ENCODE measurements around the gene CHAF1A.

CHAF1A gene

DNA sequence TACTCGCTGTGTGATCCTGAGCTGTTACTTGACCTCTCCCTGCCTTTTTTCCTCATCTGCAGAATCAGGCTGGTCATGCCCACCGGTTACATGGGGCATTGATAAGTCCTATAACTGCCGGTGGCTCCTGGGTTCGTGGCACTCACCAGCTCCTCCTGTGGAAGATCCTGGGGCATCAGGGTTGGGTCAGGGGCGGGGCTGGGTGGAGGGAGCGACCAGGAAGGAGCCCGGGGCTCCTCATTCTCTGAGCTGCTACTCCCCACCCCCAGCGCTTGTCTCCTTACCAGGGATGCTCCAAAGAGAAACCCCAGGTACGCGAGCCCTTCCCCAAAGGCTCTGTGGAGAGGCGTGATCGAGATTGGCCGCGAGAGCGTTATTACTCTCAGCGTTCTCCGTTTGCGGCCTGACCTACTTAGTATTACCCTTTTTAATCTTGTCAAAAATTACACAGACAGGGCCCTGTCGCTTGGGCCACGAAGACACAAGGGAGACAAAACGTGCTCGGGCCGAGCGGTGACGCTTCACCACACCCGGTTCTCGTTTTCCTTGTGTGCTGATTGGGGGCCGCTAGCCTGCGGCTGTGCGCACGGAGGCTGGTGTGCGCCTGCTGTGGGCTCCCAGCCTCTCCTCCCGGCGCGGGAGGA is 80.4 kb downstream of the CHAF1A start:
- DNase-seq (ENCODE audit: low read depth in 4 of 4, low spot score in 1 of 4) = no peak

- no peak for DNase-seq (ENCODE audit: low read depth in 4 of 4, low spot score in 1 of 4)
Observed at GRCh38 chr19:4483385-4483784, 80.9 kb downstream of the CHAF1A start.

DNA sequence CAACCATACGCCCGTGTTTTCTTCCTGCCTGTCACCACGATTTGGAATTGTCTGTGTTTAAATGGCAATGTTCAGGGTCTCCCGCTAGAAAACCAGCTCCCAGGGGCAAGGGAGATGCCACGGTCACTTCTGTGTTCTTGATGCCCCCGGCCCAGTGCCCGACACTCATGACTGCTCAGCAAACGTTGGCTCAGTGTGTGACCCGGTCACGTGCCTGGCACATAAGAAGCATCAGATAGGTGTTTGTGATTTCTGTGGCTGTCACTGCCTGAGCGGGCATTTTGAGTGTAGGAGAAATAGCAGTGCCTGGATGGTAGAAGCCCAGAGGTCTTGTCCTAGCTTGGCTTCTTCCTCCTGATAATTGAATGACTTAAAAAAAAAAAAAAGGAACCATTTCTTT is 85.1 kb downstream of the CHAF1A start:
- no peak for DNase-seq (ENCODE audit: low read depth in 4 of 4, low spot score in 1 of 4)

DNA sequence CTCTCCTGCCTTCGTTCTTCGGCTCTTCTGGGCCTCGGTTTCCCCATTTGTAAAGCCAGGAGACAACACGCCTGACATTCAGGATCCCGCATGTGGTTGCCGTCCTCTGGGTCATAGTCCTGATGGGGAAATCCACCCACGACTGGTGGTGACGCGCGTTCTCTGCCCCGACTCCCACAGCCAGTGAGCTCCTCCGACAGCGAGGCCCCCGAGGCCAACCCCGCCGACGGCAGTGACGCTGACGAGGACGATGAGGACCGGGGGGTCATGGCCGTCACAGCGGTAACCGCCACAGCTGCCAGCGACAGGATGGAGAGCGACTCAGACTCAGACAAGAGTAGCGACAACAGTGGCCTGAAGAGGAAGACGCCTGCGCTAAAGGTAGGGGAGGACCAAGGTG is 86.1 kb downstream of the CHAF1A start:
- no peak for DNase-seq (ENCODE audit: low read depth in 4 of 4, low spot score in 1 of 4)

DNA sequence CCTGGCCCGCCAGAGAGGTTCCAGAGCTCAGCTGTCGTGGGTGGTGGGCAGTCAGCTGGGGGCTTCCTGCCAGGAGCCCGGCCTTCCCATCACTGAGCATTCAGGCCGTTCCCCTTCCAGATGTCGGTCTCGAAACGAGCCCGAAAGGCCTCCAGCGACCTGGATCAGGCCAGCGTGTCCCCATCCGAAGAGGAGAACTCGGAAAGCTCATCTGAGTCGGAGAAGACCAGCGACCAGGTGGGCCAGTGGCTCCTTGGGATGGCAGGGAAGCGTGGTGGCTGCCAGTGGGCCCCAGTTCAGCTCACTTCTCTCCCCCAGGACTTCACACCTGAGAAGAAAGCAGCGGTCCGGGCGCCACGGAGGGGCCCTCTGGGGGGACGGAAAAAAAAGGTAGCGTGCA is 89.0 kb downstream of the CHAF1A start:
- no peak for DNase-seq (ENCODE audit: low read depth in 4 of 4, low spot score in 1 of 4)

DNA sequence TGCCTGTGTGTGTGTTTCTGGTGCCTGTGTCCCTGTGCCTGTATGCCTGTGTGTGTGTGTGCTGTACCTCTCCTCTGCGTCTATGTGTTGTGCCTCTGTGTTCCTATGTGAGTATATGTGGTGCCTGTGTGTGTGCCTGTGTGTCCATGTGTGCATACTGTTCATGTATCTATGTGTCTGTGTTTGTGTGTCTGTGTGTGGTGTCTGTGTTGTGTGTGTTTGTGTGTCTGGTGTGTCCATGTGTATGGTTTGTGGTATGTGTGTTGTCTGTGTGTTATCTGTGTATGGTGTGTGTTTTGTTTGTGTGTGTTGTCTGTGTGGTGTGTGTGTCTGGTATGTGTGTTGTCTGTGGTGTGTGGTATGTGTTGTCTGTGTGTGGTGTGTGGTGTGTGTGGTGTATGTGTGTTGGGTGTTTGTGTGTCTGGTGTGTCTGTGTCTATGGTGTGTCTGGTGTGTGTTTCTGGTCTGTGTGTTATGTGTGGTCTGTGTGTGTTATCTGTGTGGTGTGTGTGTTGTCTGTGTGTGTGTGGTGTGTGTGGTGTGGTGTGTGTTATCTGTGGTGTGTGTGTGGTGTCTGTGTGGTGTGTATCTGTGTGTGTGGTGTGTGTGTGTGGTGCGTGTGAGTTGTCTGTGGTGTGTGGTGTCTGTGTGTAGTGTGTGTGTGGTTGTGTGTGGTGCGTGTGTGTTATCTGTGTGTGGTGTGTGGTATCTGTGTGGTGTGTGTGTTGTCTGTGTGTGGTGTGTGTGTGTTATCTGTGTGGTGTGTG is 90.1 kb downstream of the CHAF1A start:
- no peak for DNase-seq (ENCODE audit: low read depth in 4 of 4, low spot score in 1 of 4)
